Hepatocyte (in vitro differentiated cells): ENCODE results near the gene MORN2.

Experiments
- EZH2phosphoT487 ChIP-seq: fragments of 200-600 bp; sonication (generic); IDR thresholded peaks from one replicate; pipeline ENCODE4 v1.6.1; 2018; ENCODE audit warnings: antibody characterized with exemption, mild to moderate bottlenecking, low read depth, moderate library complexity; ENCODE audit not compliant: unreplicated experiment, severe bottlenecking
- TF ChIP-seq, protein P1 (sequence below): fragments of 200-600 bp; sonication (generic); IDR thresholded peaks from 2 replicates; pipeline ENCODE4 v1.5.1; 2016; ENCODE audit warnings: antibody characterized with exemption, mild to moderate bottlenecking; ENCODE audit not compliant: poor library complexity

DNA sequence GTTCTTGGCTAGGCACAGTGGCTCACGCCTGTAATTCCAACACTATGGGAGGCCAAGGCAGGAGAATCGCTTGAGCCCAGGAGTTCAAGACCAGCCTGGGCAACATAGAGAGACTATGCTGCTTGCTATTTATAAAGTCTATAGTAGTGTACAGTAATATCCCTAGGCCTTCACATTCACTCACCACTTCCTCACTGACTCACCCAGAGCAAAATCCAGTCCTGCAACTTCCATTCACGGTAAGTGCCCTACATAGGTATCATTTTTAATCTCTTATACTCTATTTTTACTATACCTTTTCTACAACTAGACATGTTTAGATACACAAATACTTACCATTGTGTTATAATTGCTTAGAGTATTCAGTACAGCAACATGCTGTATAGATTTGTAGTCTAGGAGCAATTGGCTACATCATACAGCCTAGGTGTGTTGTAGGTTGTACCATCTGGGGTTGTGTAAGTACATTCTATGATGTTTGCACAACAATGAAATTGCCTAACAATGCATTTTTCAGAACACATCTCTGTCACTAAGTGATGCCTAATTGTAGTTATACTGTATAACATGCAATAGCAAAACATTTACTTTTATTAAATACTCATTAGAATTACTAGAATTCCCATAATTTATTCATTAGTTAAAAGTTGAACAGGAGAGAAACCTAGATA, 8.9 kb upstream of the MORN2 start:
- TF ChIP-seq, protein P1, sequence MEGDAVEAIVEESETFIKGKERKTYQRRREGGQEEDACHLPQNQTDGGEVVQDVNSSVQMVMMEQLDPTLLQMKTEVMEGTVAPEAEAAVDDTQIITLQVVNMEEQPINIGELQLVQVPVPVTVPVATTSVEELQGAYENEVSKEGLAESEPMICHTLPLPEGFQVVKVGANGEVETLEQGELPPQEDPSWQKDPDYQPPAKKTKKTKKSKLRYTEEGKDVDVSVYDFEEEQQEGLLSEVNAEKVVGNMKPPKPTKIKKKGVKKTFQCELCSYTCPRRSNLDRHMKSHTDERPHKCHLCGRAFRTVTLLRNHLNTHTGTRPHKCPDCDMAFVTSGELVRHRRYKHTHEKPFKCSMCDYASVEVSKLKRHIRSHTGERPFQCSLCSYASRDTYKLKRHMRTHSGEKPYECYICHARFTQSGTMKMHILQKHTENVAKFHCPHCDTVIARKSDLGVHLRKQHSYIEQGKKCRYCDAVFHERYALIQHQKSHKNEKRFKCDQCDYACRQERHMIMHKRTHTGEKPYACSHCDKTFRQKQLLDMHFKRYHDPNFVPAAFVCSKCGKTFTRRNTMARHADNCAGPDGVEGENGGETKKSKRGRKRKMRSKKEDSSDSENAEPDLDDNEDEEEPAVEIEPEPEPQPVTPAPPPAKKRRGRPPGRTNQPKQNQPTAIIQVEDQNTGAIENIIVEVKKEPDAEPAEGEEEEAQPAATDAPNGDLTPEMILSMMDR: no peak
- no peak for TF ChIP-seq EZH2phosphoT487
